HG03175 (cell line): ENCODE data around the gene POP7.
"Not testable (repeated sequence)": the region's sequence is repeated elsewhere in the genome, so short reads cannot be mapped to it uniquely, and the experiment has no call there.

ENCODE experiments used
- ATAC-seq: cut with Tn5 transposase; IDR thresholded peaks from one replicate; pipeline ENCODE4 v1.9.1; 2021; ENCODE audit warnings: mild to moderate bottlenecking, moderate library complexity; ENCODE audit not compliant: unreplicated experiment

The POP7 gene

DNA sequence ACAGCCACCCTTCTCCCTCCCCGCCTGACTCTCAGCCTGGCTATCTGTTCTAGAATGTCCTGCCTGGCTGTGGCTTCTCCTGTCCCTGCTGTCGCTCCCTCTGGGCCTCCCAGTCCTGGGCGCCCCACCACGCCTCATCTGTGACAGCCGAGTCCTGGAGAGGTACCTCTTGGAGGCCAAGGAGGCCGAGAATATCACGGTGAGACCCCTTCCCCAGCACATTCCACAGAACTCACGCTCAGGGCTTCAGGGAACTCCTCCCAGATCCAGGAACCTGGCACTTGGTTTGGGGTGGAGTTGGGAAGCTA is 15.5 kb downstream of the POP7 start:
- no peak for ATAC-seq

- no peak for ATAC-seq
Measured at GRCh38 chr7:100722480-100723212, 16.7 kb downstream of the POP7 start.

- no peak for ATAC-seq
Measured at GRCh38 chr7:100723732-100724275, 17.9 kb downstream of the POP7 start.

DNA sequence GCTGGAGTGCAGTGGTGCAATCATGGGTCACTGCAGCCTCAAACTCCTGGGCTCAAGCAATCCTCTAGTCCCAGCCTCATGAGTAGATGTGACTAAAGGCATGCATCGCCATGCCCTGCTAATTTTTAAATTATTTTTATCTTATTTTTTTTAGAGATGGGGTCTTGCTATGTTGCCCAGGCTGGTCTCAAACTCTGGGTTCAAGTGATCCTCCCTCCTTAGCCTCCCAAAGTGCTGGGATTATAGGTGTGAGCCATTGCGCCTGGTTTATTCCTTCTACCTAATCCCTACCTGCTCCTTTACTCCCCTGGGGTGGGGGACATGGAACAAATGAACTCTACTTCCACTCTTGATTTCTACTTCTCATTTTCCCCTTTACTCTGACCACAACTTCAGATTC is 18.4 kb downstream of the POP7 start:
- ATAC-seq = not testable (repeated sequence)

DNA sequence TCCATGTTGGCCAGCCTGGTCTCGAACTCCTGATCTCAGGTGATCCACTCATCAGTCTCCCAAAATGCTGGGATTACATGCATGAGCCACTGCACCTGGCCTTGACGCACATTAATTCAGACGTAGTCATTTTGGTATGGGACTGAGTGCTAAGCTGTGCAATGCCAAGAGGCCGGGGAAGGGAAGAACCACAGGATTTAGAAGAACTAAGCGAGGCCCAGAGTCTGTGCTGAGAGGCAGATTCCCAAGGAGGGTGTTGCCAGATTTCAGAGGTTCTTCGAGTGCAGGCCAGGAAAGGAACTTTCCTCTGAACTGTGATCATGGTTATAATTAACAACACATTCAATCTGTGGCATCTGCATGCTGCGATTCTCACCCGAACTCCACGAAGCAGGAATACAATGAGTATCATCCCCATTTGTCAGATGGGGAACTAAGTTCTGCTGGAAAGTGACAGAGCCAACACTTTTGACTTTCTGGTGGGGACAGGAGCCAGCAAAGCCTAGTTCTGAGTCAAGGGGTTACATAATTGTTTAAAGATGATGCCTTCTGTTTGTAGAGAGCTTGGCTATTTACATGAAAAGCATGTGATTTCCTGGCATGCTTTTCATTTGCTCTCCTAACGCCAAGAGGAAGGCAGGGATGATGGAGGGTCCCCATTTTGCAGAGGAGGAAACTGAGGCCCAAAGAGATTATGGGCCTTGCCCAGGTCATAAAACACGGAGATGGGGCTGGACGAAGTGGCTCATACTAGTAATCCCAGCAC is 21.3 kb downstream of the POP7 start:
- no peak for ATAC-seq

GRCh38 chr7:100728196-100728595 is 22.3 kb downstream of the POP7 start:
- no peak for ATAC-seq

- ATAC-seq = no peak
Measured at GRCh38 chr7:100730136-100730800, 24.3 kb downstream of the POP7 start.

DNA sequence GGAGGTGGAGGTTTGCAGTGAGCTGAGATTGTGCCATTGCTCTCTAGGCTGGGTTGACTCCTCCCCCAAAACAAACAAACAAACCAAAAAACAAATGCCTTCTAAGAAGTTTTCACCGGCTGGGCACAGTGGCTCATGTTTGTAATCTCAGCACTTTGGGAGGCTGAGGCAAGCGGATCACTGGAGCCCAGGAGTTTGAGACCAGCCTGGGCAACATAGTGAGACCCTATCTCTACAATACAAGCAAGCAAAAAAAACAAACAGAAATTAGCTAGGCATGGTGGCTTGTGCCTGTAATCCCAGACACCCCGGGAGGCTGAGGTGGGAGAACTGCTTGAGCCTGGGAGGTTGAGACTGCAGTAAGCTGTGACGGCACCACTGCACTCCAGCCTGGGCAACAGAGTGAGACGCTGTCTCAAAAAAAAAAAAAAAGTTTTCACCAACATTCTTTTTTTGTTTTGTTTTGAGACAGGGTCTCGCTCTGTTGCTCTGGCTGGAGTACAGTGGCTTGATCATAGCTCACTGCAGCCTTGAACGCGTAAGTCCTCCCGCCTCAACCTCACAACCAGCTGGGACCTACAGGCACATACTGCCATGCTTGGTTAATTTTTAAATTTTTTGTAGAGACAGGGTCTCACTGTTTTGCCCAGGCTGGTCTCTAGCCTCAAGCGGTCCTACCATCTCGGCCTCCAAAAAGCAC is 26.2 kb downstream of the POP7 start:
- no peak for ATAC-seq

DNA sequence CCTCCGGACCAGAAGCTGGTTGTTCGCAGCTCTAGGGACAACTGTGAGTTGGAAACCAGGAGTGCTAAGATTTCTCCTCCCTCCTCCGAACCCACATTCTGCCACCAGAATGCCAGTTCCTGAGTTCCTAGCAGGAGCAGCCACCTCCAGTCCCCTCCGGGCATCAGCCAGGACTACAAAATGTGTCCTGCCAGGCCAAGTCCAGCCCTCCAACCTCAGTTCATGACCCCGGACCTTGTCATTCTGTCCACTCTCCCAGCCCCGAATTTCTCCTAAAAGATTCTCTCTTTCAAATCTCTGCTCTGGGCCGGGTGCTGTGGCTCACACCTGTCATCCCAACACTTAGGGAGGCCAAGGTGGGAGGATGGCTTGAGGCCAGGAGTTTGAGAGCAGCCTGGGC is 29.8 kb downstream of the POP7 start:
- ATAC-seq = no peak

- ATAC-seq = no peak
Measured at GRCh38 chr7:100736671-100737070, 30.8 kb downstream of the POP7 start.

DNA sequence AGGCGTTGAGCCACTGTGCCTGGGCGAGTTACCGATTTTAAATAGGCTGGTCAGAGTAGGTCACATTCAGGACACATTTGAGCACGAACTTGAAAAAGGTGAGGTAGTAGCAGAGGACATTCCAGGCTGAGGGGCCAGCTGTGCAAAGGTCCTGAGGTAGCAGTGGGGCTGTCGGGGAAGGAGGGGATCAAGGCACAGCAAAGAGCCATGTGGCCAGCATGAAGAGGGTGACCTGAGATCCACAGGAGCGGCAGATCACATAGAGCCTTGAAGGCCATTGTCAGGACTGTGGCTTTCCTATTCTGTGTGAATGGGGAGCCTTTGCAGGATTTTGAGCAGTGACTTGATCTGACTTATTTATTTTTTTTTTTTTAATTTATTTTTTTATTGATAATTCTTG is 34.0 kb downstream of the POP7 start:
- no peak for ATAC-seq

- no peak for ATAC-seq
Measured at GRCh38 chr7:100744605-100745004, 38.7 kb downstream of the POP7 start.

DNA sequence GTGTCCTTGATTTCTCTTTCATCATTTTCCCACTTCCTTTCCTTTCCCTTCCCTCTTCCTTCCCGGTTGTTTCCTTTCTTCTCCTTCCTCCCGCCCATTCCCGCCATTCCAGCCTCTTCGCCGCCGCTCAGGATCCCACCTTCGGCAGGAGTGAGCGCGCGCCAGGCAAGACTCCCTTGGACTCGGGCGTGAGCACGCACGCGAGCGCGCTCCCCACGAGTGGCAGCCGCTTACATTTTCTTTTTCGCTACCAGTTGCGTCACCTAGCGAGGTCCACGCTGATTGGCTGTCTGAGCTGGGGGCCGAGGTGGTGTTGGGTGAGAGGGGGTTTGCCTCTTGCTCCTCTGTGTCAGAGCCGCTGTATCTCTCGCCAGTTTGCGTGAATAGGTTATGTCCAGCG is 39.3 kb downstream of the POP7 start:
- no peak for ATAC-seq

- no peak for ATAC-seq
Measured at GRCh38 chr7:100752994-100753393, 47.1 kb downstream of the POP7 start.

GRCh38 chr7:100753750-100754149 is 47.8 kb downstream of the POP7 start:
- no peak for ATAC-seq
